HG03575 (cell line): ENCODE measurements around the gene DTNBP1.

ENCODE experiments used
- ATAC-seq: cut with Tn5 transposase; IDR thresholded peaks from one replicate; pipeline ENCODE4 v1.9.1; 2021; ENCODE audit not compliant: unreplicated experiment, insufficient number of reproducible peaks, low FRiP score; ENCODE audit errors: extremely low read depth

The DTNBP1 gene

GRCh38 chr6:15500078-15500740 is 162.6 kb downstream of the DTNBP1 start:
- ATAC-seq = no peak

GRCh38 chr6:15499591-15499990 is 163.2 kb downstream of the DTNBP1 start:
- ATAC-seq = no peak

- ATAC-seq = no peak
Measured at GRCh38 chr6:15499125-15499524, 163.7 kb downstream of the DTNBP1 start.

- no peak for ATAC-seq
Measured at GRCh38 chr6:15498640-15499039, 164.2 kb downstream of the DTNBP1 start.

- ATAC-seq = no peak
Measured at GRCh38 chr6:15496345-15497131, 166.3 kb downstream of the DTNBP1 start.

GRCh38 chr6:15495375-15495901 is 167.4 kb downstream of the DTNBP1 start:
- ATAC-seq = no peak

- ATAC-seq = no peak
Measured at GRCh38 chr6:15493437-15494168, 169.2 kb downstream of the DTNBP1 start.

- no peak for ATAC-seq
Measured at GRCh38 chr6:15491986-15492269, 170.9 kb downstream of the DTNBP1 start.

GRCh38 chr6:15491255-15491985 is 171.4 kb downstream of the DTNBP1 start:
- no peak for ATAC-seq

GRCh38 chr6:15490242-15491100 is 172.4 kb downstream of the DTNBP1 start:
- ATAC-seq = no peak

GRCh38 chr6:15489261-15489962 is 173.4 kb downstream of the DTNBP1 start:
- no peak for ATAC-seq

- no peak for ATAC-seq
Measured at GRCh38 chr6:15487262-15487661, 175.6 kb downstream of the DTNBP1 start.

- ATAC-seq = no peak
Measured at GRCh38 chr6:15485936-15486335, 176.9 kb downstream of the DTNBP1 start.

GRCh38 chr6:15484821-15485220 is 178.0 kb downstream of the DTNBP1 start:
- ATAC-seq = no peak

- no peak for ATAC-seq
Measured at GRCh38 chr6:15484140-15484539, 178.7 kb downstream of the DTNBP1 start.

GRCh38 chr6:15483060-15483459 is 179.8 kb downstream of the DTNBP1 start:
- no peak for ATAC-seq

GRCh38 chr6:15481390-15482291 is 181.2 kb downstream of the DTNBP1 start:
- no peak for ATAC-seq
